ENCODE measurements around the gene GPR152.
A peak's percentile ranks its signal among the peaks of the same experiment; 100 is the strongest.
"Not testable (repeated sequence)": the region's sequence is repeated elsewhere in the genome, so short reads cannot be mapped to it uniquely, and the experiment has no call there.

The GPR152 gene

DNA sequence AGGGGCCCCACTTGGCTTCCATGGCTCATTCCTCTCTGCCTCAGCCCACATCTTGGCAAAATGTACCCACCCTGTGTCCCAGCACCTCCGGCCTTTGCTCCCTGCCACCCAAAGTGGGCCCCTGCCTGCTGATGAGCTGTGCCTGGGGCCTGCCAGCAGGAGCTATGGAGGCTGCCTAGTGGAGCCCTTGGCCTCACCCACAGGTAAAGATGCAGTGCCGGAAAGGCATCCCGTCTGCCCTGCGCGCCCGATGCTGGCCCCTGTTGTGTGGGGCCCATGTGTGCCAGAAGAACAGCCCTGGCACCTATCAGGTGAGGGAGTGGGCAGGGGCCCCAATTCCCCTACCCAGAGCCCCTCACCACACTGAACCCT is 47.3 kb downstream of the GPR152 start:
- TF ChIP-seq, protein P1, sequence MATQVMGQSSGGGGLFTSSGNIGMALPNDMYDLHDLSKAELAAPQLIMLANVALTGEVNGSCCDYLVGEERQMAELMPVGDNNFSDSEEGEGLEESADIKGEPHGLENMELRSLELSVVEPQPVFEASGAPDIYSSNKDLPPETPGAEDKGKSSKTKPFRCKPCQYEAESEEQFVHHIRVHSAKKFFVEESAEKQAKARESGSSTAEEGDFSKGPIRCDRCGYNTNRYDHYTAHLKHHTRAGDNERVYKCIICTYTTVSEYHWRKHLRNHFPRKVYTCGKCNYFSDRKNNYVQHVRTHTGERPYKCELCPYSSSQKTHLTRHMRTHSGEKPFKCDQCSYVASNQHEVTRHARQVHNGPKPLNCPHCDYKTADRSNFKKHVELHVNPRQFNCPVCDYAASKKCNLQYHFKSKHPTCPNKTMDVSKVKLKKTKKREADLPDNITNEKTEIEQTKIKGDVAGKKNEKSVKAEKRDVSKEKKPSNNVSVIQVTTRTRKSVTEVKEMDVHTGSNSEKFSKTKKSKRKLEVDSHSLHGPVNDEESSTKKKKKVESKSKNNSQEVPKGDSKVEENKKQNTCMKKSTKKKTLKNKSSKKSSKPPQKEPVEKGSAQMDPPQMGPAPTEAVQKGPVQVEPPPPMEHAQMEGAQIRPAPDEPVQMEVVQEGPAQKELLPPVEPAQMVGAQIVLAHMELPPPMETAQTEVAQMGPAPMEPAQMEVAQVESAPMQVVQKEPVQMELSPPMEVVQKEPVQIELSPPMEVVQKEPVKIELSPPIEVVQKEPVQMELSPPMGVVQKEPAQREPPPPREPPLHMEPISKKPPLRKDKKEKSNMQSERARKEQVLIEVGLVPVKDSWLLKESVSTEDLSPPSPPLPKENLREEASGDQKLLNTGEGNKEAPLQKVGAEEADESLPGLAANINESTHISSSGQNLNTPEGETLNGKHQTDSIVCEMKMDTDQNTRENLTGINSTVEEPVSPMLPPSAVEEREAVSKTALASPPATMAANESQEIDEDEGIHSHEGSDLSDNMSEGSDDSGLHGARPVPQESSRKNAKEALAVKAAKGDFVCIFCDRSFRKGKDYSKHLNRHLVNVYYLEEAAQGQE (IDR thresholded peaks at IDR 0.05; ENCODE audit: insufficient replicate concordance, low read depth) = no peak
- TF ChIP-seq POLR2AphosphoS5 (IDR thresholded peaks at IDR 0.05; ENCODE audit: low read depth) (no peak), GABPA (IDR thresholded peaks at IDR 0.05; ENCODE audit: low read depth) (no peak), SPI1 (IDR thresholded peaks at IDR 0.05; ENCODE audit: borderline replicate concordance, low read depth) (no peak)
- TF ChIP-seq, protein P2, sequence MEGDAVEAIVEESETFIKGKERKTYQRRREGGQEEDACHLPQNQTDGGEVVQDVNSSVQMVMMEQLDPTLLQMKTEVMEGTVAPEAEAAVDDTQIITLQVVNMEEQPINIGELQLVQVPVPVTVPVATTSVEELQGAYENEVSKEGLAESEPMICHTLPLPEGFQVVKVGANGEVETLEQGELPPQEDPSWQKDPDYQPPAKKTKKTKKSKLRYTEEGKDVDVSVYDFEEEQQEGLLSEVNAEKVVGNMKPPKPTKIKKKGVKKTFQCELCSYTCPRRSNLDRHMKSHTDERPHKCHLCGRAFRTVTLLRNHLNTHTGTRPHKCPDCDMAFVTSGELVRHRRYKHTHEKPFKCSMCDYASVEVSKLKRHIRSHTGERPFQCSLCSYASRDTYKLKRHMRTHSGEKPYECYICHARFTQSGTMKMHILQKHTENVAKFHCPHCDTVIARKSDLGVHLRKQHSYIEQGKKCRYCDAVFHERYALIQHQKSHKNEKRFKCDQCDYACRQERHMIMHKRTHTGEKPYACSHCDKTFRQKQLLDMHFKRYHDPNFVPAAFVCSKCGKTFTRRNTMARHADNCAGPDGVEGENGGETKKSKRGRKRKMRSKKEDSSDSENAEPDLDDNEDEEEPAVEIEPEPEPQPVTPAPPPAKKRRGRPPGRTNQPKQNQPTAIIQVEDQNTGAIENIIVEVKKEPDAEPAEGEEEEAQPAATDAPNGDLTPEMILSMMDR (IDR thresholded peaks at IDR 0.05; ENCODE audit: insufficient read depth, low read length) = no peak
- no peaks in the 10 kb centered on the region for H3K27me3 ChIP-seq (ENCODE audit: insufficient read depth, poor library complexity, severe bottlenecking)
- H3K27ac ChIP-seq (replicated peaks) = peak overlapping the region; percentile 94
- H3K4me3 ChIP-seq (replicated peaks; ENCODE audit: insufficient read depth, low read length) = no peak overlapping the region
- DNase-seq (ENCODE audit: low read depth in 1 of 2, low spot score in 1 of 2) = no peak

DNA sequence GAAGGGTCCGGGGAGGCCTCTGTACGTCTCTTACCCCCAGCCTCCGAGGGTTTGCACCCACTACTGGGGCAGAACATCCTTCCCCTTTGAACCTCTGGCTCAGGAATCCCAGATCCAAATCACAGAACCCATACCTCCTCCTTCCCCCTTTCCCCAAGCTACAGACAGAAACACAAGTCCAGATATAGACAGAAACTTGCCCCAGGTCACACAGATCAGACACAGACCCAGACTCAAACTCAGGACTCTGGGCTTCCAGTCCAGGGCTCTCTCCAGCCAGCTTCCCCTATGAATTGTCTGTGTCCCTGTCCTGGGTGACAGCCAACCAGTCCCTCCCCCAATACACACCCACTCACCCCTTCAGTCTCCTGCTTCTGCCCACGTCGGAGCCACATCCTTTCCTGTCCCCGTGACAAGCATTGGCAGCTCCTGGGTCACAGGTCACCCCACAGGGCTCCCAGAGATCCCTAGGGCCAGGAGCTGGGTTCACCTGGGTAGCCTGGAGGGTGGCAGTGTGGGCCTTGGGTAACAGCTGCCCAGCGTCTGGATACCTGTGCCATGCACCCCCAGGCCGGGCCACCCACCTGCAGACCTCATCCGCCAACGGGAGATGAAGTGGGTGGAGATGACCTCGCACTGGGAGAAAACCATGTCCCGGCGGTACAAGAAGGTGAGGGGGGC is 47.9 kb downstream of the GPR152 start:
- DNase-seq (ENCODE audit: low read depth in 1 of 2, low spot score in 1 of 2) = peak; percentile 57 to 64
- peak overlapping the region; percentile 94 for H3K27ac ChIP-seq (replicated peaks)
- peak overlapping the region; percentile 58 for H3K4me3 ChIP-seq (replicated peaks; ENCODE audit: insufficient read depth, low read length)
- no peaks in the 10 kb centered on the region for H3K27me3 ChIP-seq (ENCODE audit: insufficient read depth, poor library complexity, severe bottlenecking)
- TF ChIP-seq, protein P2 (IDR thresholded peaks at IDR 0.05; ENCODE audit: insufficient read depth, low read length) = no peak
- TF ChIP-seq POLR2AphosphoS5 (IDR thresholded peaks at IDR 0.05; ENCODE audit: low read depth) (no peak), GABPA (IDR thresholded peaks at IDR 0.05; ENCODE audit: low read depth) (no peak), SPI1 (IDR thresholded peaks at IDR 0.05; ENCODE audit: borderline replicate concordance, low read depth) (no peak)
- TF ChIP-seq, protein P1 (IDR thresholded peaks at IDR 0.05; ENCODE audit: insufficient replicate concordance, low read depth) = no peak

DNA sequence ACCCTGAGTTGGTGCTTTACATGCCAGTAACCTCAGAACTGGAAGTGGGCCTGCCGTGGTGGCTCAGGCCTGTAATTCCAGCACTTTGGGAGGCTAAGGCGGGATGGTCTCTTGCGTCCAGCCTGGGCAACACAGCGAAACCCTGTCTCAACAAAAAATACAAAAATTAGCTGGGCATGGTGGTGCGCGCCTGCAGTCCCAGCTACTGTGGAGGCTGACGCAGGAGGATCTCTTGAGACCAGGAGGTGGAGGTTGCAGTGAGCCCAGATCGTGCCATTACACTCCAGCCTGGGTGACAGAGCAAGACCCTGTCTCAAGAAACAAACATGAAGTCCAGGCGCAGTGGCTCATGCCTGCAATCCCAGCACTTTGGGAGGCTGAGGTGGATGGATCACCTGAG is 49.4 kb downstream of the GPR152 start:
- not testable (repeated sequence) for H3K27me3 ChIP-seq (ENCODE audit: insufficient read depth, poor library complexity, severe bottlenecking); H3K4me3 ChIP-seq (replicated peaks; ENCODE audit: insufficient read depth, low read length); DNase-seq (ENCODE audit: low read depth in 1 of 2, low spot score in 1 of 2)
- H3K27ac ChIP-seq (replicated peaks) = peak overlapping the region; percentile 94

DNA sequence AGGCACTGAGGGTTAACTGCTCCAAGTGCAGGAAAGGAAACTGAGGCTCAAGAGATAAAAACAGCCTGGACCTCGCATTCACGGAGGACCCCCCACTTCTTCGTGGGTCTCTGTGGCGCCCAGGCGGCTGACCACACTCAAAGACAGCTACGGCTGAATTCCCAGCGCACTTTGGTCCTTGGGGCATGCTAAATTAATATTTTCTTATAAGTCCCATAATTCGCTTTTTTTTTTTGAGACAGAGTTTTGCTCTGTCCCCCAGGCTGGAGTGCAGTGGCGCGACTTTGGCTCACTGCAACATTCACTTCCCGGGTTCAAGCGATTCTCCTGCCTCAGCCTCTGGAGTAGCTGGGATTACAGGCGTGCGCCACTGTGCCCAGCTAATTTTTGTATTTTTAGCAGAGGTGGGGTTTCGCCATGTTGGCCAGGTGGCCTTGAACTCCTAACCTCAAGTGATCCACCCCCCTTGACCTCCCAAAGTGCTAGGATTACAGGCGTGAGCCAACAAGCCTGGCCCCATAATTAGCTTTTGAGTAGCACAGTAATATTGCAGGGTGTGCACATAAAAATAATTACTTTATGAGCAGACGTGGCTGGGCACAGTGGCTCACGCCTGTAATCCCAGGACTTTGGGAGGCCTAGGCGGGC is 50.2 kb downstream of the GPR152 start:
- H3K27me3 ChIP-seq (ENCODE audit: insufficient read depth, poor library complexity, severe bottlenecking); H3K4me3 ChIP-seq (replicated peaks; ENCODE audit: insufficient read depth, low read length); DNase-seq (ENCODE audit: low read depth in 1 of 2, low spot score in 1 of 2): not testable (repeated sequence)
- H3K27ac ChIP-seq (replicated peaks) = peak overlapping the region; percentile 94
